Caco-2 (cell line): ENCODE results near the gene BLOC1S3. TPM values are rescaled to one million over a fixed set of nuclear protein-coding genes. Genes with fewer than 3 reads are reported as not detected.

Source experiments
- BruUV-seq: library from RNA; stranded (reverse); fragments of 400-500 nt; replicated peaks from 2 replicates; lab custom pipeline; 2021; lab: Mats Ljungman, UMichigan
- CTCF ChIA-PET: fragments of 300-600 bp; sonication (Branson Sonifier 250); formaldehyde crosslinking; loops from one replicate; lab custom pipeline; 2022; ENCODE audit warnings: antibody characterized with exemption; lab: Charles Lee
- POLR2A ChIA-PET: fragments of 300-600 bp; sonication (Branson Sonifier 250); formaldehyde crosslinking; loops from one replicate; lab custom pipeline; 2022; ENCODE audit warnings: antibody characterized with exemption; lab: Charles Lee
- DNase-seq, 2 experiments: peaks; one replicate each; pipeline versions ENCODE4 v3.0.0 to v3.0.0-alpha.2; 2020 to 2022
- H3K27me3 ChIP-seq: replicated peaks from 2 replicates; pipeline ENCODE4 v1.6.0; 2011; ENCODE audit warnings: low read length; ENCODE audit not compliant: control insufficient read depth, insufficient read depth
- H3K36me3 ChIP-seq: 2 replicates; pipeline ENCODE4 v1.5.1; 2011; ENCODE audit warnings: low read length; ENCODE audit not compliant: control insufficient read depth, insufficient read depth
- H3K4me1 ChIP-seq: fragments of 250-450 bp; sonication (Bioruptor Pico); 2 replicates; pipeline ENCODE4 v1.5.1; 2020; ENCODE audit warnings: mild to moderate bottlenecking
- H3K4me3 ChIP-seq: 2 replicates; pipeline ENCODE4 v1.5.1; 2011; ENCODE audit warnings: low read depth, mild to moderate bottlenecking, control low read depth, low read length
- H3K9me3 ChIP-seq: fragments of 250-450 bp; sonication (Bioruptor Pico); 2 replicates; pipeline ENCODE4 v1.5.1; 2020; ENCODE audit warnings: mild to moderate bottlenecking, moderate library complexity
- H3K27ac Mint-ChIP-seq: one replicate; pipeline ENCODE4 v1.8.0; 2022; ENCODE audit warnings: mixed read lengths; ENCODE audit not compliant: unreplicated experiment
- H3K27me3 Mint-ChIP-seq: one replicate; pipeline ENCODE4 v1.8.0; 2022; ENCODE audit warnings: mixed read lengths; ENCODE audit not compliant: insufficient read depth, unreplicated experiment
- H3K36me3 Mint-ChIP-seq: one replicate; pipeline ENCODE4 v1.8.0; 2022; ENCODE audit warnings: mild to moderate bottlenecking, mixed read lengths; ENCODE audit not compliant: insufficient read depth, unreplicated experiment
- H3K4me1 Mint-ChIP-seq: one replicate; pipeline ENCODE4 v1.8.0; 2022; ENCODE audit warnings: low read depth, mixed read lengths; ENCODE audit not compliant: unreplicated experiment
- H3K4me3 Mint-ChIP-seq: one replicate; pipeline ENCODE4 v1.8.0; 2022; ENCODE audit warnings: mild to moderate bottlenecking, moderate library complexity, mixed read lengths; ENCODE audit not compliant: unreplicated experiment
- H3K9me3 Mint-ChIP-seq: one replicate; pipeline ENCODE4 v1.8.0; 2022; ENCODE audit warnings: mixed read lengths; ENCODE audit not compliant: unreplicated experiment
- CTCF ChIP-seq, 2 experiments: fragments of 200-600 bp in 1 of 2; IDR thresholded peaks; 1 replicate in 1 of 2; 2 replicates in 1 of 2; pipeline versions ENCODE4 v1.5.1 to v1.8.0; 2011 to 2022; ENCODE audit warnings: antibody characterized with exemption in 1 of 2, control low read depth in 1 of 2, inconsistent platforms in 1 of 2, low read depth in 1 of 2, low read length in 1 of 2, mild to moderate bottlenecking in 1 of 2, moderate library complexity in 1 of 2; ENCODE audit not compliant: insufficient read depth in 1 of 2, severe bottlenecking in 1 of 2, unreplicated experiment in 1 of 2
- intact Hi-C: fragments of 100-400 bp; cut with micrococcal nuclease; formaldehyde crosslinking; loops from one replicate; pipeline ENCODE4 v1.10.0; 2022; ENCODE audit not compliant: unreplicated experiment
- total RNA-seq: library from RNA; stranded (reverse); gene quantifications from 2 replicates; pipeline ENCODE4 v1.2.3, GENCODE V29; 2022

BLOC1S3 gene
- total RNA-seq, 1 experiment from 2014 or later, result 20.4 TPM

- BruUV-seq, result no TSS peak
- H3K36me3 ChIP-seq, result no peaks in the 10 kb centered on the region
- intact Hi-C loops, result no loop called here
- no peaks in the 10 kb centered on the region for H3K9me3 ChIP-seq
- Mint-ChIP-seq H3K9me3 (no peaks in the 10 kb centered on the region), H3K27me3 (peaks cover 11% of the 10 kb centered on the region), H3K36me3 (no peaks in the 10 kb centered on the region), H3K27ac (no peak overlapping the region), H3K4me3 (no peak overlapping the region), H3K4me1 (no peaks in the 10 kb centered on the region)
- TF ChIP-seq CTCF (IDR thresholded peaks at IDR 0.05; ENCODE audit: insufficient read depth in 1 of 2, low read depth in 1 of 2, low read length in 1 of 2, severe bottlenecking in 1 of 2, unreplicated experiment in 1 of 2), result no peak
- no peak for DNase-seq
- H3K4me3 ChIP-seq, result no peak overlapping the region
- no peaks in the 10 kb centered on the region; the same call in 1 of the 2 replicates for H3K4me1 ChIP-seq
- CTCF ChIA-PET, result interaction anchor here (0.5 kb wide), 1 partner anchor 22 kb away, joined by 3 read pairs; no protein-coding TSS in a partner anchor
- POLR2A ChIA-PET, result no interaction called here
- no peaks in the 10 kb centered on the region for H3K27me3 ChIP-seq
These were observed 38.8 kb downstream of the BLOC1S3 start for GRCh38 chr19:45217193-45217956.

GRCh38 chr19:45217957-45218334, 39.4 kb downstream of the BLOC1S3 start:
- H3K9me3 Mint-ChIP-seq, result no peaks in the 10 kb centered on the region
- Histone ChIP-seq H3K4me1 (no peaks in the 10 kb centered on the region; the same call in 1 of the 2 replicates), H3K4me3 (no peak overlapping the region), H3K36me3 (no peaks in the 10 kb centered on the region), H3K9me3 (no peaks in the 10 kb centered on the region), H3K27me3 (no peaks in the 10 kb centered on the region)
- ChIA-PET CTCF (interaction anchor here (0.5 kb wide), 1 partner anchor 21 kb away, joined by 3 read pairs; no protein-coding TSS in a partner anchor), POLR2A (no interaction called here)
- no peaks in the 10 kb centered on the region for H3K36me3 Mint-ChIP-seq
- no peak overlapping the region for H3K27ac Mint-ChIP-seq
- H3K27me3 Mint-ChIP-seq, result peaks cover 12% of the 10 kb centered on the region
- H3K4me1 Mint-ChIP-seq, result no peaks in the 10 kb centered on the region
- DNase-seq, result no peak
- intact Hi-C loops, result no loop called here
- no TSS peak for BruUV-seq
- H3K4me3 Mint-ChIP-seq, result no peak overlapping the region
- no peak for TF ChIP-seq CTCF (IDR thresholded peaks at IDR 0.05; ENCODE audit: insufficient read depth in 1 of 2, low read depth in 1 of 2, low read length in 1 of 2, severe bottlenecking in 1 of 2, unreplicated experiment in 1 of 2)

GRCh38 chr19:45218426-45218825, 39.8 kb downstream of the BLOC1S3 start:
- H3K9me3 Mint-ChIP-seq, result no peaks in the 10 kb centered on the region
- intact Hi-C loops, result no loop called here
- no peak for TF ChIP-seq CTCF (IDR thresholded peaks at IDR 0.05; ENCODE audit: insufficient read depth in 1 of 2, low read depth in 1 of 2, low read length in 1 of 2, severe bottlenecking in 1 of 2, unreplicated experiment in 1 of 2)
- no peak overlapping the region for H3K27ac Mint-ChIP-seq
- no peaks in the 10 kb centered on the region for H3K4me1 Mint-ChIP-seq
- no peak overlapping the region for H3K4me3 Mint-ChIP-seq
- BruUV-seq, result no TSS peak
- no peaks in the 10 kb centered on the region; the same call in 1 of the 2 replicates for H3K4me1 ChIP-seq
- H3K27me3 ChIP-seq, result no peaks in the 10 kb centered on the region
- no peaks in the 10 kb centered on the region for H3K36me3 ChIP-seq
- H3K27me3 Mint-ChIP-seq, result peaks cover 12% of the 10 kb centered on the region
- POLR2A ChIA-PET, result no interaction called here
- CTCF ChIA-PET, result interaction anchor here (0.6 kb wide), 1 partner anchor 61 kb away, joined by 3 read pairs; no protein-coding TSS in a partner anchor
- H3K4me3 ChIP-seq, result no peak overlapping the region
- H3K9me3 ChIP-seq, result no peaks in the 10 kb centered on the region
- no peak for DNase-seq
- H3K36me3 Mint-ChIP-seq, result no peaks in the 10 kb centered on the region
